ENCODE measurements around the gene PPIL4.

DNA sequence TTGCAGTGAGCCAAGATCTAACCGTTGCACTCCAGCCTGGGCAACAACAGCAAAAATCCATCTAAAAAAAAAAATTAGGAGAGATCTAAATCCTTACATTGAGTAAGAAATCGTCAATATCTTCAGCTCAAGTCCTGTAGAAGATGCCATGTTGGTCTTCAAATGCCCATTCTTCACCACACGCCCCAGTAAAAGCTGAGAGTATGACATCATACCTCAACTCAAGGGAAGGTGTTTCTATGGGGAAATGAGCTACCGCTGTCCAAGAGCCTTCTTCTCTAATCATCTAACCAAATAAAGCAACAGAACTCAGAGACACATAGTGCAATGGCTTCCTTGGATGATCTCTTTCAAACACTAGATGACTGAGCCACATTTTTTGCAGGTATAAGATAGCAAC, 58.5 kb downstream of the PPIL4 start:
- TF ChIP-seq, protein P1, sequence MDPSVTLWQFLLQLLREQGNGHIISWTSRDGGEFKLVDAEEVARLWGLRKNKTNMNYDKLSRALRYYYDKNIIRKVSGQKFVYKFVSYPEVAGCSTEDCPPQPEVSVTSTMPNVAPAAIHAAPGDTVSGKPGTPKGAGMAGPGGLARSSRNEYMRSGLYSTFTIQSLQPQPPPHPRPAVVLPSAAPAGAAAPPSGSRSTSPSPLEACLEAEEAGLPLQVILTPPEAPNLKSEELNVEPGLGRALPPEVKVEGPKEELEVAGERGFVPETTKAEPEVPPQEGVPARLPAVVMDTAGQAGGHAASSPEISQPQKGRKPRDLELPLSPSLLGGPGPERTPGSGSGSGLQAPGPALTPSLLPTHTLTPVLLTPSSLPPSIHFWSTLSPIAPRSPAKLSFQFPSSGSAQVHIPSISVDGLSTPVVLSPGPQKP (IDR thresholded peaks at IDR 0.05; ENCODE audit: low read depth, low read length) = no peak
- TF ChIP-seq EZH2 (IDR thresholded peaks at IDR 0.05; ENCODE audit: borderline replicate concordance, control insufficient read depth, low read depth, low read length) (no peak), POLR2A (IDR thresholded peaks at IDR 0.05; ENCODE audit: low read depth, low read length) (no peak), YBX1 (IDR thresholded peaks at IDR 0.05) (no peak), PAX8 (IDR thresholded peaks at IDR 0.05) (no peak), SRF (IDR thresholded peaks at IDR 0.05; ENCODE audit: low read depth in 2 of 2, low read length in 2 of 2) (no peak)
- TF ChIP-seq, protein P2, sequence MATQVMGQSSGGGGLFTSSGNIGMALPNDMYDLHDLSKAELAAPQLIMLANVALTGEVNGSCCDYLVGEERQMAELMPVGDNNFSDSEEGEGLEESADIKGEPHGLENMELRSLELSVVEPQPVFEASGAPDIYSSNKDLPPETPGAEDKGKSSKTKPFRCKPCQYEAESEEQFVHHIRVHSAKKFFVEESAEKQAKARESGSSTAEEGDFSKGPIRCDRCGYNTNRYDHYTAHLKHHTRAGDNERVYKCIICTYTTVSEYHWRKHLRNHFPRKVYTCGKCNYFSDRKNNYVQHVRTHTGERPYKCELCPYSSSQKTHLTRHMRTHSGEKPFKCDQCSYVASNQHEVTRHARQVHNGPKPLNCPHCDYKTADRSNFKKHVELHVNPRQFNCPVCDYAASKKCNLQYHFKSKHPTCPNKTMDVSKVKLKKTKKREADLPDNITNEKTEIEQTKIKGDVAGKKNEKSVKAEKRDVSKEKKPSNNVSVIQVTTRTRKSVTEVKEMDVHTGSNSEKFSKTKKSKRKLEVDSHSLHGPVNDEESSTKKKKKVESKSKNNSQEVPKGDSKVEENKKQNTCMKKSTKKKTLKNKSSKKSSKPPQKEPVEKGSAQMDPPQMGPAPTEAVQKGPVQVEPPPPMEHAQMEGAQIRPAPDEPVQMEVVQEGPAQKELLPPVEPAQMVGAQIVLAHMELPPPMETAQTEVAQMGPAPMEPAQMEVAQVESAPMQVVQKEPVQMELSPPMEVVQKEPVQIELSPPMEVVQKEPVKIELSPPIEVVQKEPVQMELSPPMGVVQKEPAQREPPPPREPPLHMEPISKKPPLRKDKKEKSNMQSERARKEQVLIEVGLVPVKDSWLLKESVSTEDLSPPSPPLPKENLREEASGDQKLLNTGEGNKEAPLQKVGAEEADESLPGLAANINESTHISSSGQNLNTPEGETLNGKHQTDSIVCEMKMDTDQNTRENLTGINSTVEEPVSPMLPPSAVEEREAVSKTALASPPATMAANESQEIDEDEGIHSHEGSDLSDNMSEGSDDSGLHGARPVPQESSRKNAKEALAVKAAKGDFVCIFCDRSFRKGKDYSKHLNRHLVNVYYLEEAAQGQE (IDR thresholded peaks at IDR 0.05; ENCODE audit: low read depth, low read length) = no peak
- TF ChIP-seq, protein P3, sequence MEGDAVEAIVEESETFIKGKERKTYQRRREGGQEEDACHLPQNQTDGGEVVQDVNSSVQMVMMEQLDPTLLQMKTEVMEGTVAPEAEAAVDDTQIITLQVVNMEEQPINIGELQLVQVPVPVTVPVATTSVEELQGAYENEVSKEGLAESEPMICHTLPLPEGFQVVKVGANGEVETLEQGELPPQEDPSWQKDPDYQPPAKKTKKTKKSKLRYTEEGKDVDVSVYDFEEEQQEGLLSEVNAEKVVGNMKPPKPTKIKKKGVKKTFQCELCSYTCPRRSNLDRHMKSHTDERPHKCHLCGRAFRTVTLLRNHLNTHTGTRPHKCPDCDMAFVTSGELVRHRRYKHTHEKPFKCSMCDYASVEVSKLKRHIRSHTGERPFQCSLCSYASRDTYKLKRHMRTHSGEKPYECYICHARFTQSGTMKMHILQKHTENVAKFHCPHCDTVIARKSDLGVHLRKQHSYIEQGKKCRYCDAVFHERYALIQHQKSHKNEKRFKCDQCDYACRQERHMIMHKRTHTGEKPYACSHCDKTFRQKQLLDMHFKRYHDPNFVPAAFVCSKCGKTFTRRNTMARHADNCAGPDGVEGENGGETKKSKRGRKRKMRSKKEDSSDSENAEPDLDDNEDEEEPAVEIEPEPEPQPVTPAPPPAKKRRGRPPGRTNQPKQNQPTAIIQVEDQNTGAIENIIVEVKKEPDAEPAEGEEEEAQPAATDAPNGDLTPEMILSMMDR (IDR thresholded peaks at IDR 0.05 in 2 of 3, conservative IDR thresholded peaks at IDR 0.05 in 1 of 3; ENCODE audit: control insufficient read depth in 2 of 3, extremely low read depth in 1 of 3, insufficient read depth in 1 of 3, low read depth in 3 of 3, low read length in 3 of 3) = no peak
- TF ChIP-seq, protein P4, sequence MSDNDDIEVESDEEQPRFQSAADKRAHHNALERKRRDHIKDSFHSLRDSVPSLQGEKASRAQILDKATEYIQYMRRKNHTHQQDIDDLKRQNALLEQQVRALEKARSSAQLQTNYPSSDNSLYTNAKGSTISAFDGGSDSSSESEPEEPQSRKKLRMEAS (IDR thresholded peaks at IDR 0.05; ENCODE audit: low read depth, low read length) = no peak
